Measurements from ENCODE around the gene HDDC2.
"Not testable (repeated sequence)": the region's sequence is repeated elsewhere in the genome, so short reads cannot be mapped to it uniquely, and the experiment has no call there.

Gene HDDC2

DNA sequence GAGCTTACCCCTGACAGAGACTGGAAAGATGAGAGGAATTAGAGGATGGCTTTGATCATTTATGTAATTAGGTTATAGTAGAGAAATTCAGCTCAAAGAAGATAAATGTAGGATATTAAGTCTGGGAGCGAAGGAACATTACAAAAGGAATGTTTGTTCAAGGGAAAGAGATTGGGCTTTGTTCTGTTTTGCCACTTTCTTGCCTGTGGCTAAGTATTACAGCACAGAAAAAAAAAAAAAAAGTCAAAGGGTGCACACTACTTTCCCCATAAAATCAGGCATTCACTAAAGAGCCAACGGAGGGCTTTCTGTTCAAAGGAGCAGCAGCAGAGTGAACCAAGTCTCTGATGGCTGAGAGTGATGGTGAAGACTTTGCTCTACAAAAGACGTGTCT lies 5.0 kb upstream of the HDDC2 start:
- no peak for DNase-seq

GRCh38 chr6:125304970-125305660 lies 3.3 kb upstream of the HDDC2 start:
- no peak for DNase-seq

DNA sequence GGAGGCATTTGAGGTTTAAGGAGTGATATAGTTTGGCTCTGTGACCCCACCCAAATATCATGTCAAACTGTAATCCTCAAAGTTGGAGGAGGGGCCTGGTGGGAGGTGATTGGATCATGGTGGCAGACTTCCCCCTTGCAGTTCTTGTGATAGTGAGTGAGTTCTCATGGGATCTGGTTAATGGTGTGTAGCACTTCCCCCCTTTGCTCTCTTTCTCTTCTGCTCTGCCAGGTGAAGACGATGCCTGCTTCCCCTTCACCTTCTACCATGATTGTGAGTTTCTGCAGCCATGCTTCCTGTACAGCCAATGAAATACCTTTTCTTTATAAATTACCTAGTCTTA lies 1.7 kb upstream of the HDDC2 start:
- DNase-seq = no peak

GRCh38 chr6:125302840-125303511 lies 1.2 kb upstream of the HDDC2 start:
- DNase-seq = no peak

DNA sequence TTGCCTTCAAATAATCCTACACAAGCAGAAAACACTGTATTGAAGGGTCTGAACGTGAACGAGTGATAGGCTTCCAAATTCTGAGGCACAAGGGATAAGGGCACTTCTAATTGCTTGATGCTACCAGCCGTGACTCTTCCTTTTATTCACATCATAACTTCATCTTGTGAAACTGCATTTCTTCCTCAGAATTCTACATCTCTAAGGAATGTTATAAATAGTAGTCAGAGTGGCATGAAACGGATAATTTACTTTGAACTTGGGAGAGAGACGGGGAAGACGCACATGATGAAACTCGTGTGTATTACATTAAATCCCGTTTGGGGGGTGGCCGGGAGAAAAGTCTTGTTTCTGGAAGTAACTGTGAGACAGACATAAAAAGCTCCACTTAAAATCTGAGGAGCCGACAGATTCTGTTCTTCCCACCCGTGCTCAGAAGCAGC lies 754 bp downstream of the HDDC2 start:
- DNase-seq = no peak

DNA sequence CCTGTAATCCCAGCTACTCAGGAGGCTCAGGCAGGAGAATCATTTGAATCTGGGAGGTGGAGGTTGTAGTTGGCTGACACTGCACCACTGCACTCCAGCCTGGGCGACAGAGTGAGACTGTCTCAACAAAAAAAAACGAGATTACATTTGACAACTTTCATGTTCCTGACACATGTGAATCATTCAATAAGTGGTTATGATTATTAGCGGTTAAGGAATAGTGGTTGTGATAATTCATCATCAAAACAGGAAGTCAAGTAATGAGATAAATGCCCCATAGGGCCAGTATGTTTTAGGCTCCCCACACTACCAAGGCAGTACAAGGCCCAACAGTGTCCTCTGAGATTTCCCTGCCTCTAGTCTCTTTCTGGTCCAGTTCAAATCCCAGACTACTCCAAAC lies 2.5 kb downstream of the HDDC2 start:
- DNase-seq = no peak

DNA sequence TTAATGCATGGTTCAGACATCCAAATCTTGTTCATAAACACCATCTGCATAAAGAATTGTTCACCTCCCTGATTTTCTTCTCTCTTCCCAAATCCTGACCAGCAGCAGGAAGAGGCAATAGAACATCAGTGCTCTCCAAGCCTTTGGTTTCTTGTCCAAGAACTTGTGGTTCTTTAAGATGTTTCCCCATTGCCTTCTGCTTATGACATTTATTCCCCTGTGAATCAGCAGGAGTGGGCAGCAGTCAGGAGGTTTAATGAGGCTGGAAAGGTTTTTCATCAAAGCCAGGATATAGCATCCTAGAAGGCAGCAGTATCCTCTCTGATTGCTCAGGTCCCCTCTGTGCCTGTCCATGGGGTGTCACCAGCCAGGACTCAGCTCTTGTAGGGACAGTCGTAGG lies 5.3 kb downstream of the HDDC2 start:
- DNase-seq = no peak

DNA sequence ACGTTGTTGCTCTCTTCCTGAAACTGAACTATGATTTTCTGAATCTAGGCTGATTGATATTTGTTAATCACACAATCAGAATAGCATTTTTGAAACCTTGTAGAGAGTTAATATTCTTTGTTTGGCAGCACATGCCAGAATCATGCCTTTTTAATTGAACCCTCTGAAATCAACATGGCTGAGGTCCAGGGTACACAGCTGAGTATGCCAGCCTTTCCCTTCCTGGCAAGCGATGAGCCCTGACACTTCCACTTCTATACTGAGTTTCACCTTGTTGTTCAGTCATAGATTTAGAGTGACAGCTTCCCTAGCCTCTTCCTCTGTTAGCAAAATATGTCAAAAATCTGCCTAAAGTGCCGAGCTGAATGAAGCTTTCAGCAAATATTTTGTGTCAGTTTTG lies 6.8 kb downstream of the HDDC2 start:
- DNase-seq = no peak

DNA sequence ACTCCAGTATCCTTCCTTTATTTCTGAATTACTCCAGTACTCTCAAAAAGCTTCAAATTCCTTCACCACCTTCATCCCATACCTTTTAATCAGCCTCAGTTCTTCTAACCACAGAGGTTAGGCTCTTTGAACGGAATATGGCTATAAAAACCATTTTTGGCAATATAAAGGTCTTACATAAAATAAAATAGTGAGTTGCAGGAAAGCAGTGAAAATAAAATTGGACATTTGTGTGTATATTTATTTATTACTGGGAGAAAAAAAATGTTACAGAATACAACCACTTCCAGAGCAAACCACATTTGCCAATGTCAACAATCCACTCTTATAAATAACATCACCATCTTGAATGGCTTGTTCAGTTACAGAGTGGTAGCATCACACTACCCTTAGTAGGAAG lies 7.7 kb downstream of the HDDC2 start:
- DNase-seq = no peak

- DNase-seq = no peak
Measured at GRCh38 chr6:125293587-125293986, 8.2 kb downstream of the HDDC2 start.

DNA sequence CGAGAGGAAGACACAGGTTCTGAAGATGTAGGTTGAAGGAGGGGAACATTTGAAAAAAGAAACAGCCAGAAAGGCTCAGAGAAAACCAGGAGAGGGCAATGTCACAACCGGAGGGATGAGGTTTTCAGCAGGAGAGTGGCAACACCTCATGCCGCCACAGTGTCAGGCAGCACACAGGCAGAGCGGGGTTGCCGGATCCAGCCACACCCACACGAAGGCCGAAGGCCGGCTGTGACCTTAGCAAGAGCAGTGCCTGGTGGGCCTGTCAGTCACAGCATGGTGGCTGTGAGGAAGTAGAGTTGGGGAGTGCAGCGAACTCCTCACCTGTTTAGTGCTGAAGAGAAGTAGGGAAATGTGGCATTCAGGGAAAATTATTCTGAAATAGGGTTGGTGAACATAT lies 14.0 kb downstream of the HDDC2 start:
- no peak for DNase-seq

GRCh38 chr6:125285936-125286335 lies 15.8 kb downstream of the HDDC2 start:
- no peak for DNase-seq

DNA sequence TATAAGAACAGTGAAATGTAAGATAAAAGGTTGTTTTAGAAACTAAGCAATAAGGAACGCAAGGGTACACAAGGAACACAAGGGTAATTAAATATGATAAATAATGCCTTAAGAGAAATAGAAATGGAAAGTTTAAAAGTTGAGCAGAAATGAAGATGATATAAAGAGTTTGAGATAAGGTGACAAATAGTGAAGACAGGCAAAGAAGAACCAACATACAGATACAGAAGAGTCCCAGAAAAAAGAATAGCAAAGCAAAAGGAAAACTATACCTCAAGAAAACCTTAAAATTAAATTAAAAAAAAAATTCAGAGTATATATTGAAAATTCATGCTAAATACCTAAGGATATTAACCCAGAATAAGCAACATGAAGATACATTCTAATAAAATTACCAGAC lies 16.4 kb downstream of the HDDC2 start:
- no peak for DNase-seq

DNA sequence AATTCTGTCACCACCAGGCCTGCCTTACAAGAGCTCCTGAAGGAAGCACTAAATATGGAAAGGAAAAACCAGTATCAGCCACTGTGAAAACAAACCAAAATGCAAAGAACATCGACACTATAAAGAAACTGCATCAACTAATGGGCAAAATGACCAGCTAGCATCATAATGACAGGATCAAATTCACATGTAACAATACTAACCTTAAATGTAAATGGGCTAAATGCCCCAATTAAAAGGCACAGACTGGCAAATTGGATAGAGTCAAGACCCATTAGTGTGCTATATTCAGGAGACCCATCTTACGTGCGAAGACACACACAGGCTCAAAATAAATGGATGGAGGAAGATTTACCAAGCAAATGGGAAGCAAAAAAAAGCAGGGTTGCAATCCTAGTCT lies 19.3 kb downstream of the HDDC2 start:
- not testable (repeated sequence) for DNase-seq

- not testable (repeated sequence) for DNase-seq
Measured at GRCh38 chr6:125280370-125281035, 21.3 kb downstream of the HDDC2 start.

GRCh38 chr6:125279961-125280360 lies 21.8 kb downstream of the HDDC2 start:
- DNase-seq = no peak

- DNase-seq = no peak
Measured at GRCh38 chr6:125277838-125278237, 23.9 kb downstream of the HDDC2 start.

DNA sequence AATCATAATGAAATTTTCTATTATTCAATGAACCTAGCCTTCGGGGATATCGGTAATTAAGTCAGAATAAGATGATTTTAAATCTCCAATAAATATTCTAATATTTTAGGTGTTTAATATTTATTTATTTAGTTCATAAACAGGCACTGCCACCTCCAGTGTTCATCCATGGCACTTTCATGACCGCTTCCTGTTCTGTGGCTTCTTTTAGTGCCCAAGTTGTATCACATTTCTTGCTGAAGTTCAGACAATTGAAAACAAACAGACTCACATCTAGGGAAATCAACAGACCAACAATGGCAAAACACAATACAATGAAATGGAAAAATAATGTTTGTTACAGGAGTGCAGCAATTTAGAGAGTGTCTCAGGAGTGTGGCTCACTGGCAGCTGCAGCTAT lies 26.0 kb downstream of the HDDC2 start:
- no peak for DNase-seq

- no peak for DNase-seq
Measured at GRCh38 chr6:125274935-125275334, 26.8 kb downstream of the HDDC2 start.

DNA sequence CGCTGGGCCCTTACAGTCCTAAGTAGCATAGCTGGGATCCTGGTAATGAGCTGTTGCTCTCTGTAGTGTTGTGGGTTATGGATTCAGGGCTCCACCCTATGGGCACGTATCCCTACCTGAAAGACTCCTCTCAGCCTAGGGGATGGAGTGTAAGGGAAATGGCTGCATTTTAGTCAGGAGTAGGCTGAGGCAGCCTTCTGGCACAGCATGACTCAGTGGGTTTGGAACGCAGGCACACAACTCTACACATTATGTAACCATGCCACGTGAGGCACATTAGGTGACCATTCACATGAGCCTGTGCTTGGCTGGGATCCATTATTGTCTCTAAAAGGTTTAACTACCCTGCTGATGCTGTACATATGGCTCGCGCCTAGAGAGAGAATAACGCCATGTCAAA lies 27.8 kb downstream of the HDDC2 start:
- DNase-seq = no peak

DNA sequence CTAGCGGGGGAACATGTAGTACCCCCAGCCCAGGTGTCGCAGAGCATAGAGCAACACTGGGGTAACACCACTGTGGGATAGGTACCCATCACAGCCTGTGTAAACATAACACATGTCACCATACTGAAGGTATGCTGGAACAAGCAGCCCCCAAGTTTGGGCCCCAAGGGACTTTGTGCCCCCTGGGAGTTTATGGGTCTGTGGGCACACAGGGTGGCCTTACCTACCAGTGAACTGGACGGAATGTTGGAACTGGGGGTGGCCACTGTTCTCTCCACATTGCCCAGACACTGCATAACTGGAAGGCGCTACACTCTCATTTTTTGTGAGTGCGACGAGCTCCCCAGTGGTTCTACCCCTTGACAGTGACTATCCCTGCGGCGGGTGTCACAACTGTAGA lies 28.5 kb downstream of the HDDC2 start:
- no peak for DNase-seq

GRCh38 chr6:125271486-125272159 lies 30.1 kb downstream of the HDDC2 start:
- no peak for DNase-seq

DNA sequence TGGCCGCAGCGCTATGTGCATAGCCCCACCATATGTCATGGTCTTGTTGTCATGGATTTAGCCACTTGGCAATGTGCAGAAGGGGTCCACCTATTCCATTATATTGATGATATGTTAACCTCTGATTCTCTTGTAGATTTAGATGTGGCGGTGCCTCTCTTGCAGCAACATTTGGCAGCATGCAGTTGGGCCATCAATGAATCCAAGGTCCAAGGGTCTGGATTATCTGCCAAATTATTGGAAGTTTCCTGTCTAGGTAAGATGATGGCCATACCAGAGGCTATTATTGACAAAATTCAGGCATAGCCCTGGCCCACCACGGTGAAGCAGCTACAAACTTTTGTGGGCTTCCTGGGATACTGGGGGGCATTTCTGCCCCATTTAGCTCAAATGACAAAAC lies 31.4 kb downstream of the HDDC2 start:
- no peak for DNase-seq
